ENCODE results near the gene GDF3.

The GDF3 gene

DNA sequence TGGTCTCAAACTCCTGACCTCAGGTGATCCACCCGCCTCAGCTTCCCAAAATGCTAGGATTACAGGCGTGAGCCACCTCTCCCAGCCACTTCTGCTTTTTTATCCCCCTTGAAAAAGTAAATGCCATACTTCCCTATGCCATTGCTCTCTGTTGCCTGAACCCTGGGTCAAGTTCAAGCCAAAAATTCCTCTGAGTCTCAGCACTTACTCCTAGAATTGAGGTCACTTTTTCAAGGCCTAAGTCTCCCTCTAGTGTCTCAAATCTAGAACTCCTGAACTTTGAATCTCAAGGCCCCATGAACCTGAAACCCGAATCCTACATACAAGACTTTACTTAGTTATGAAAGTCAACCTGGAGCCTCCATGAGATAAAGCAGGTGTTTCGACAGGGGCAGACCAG is 28.4 kb downstream of the GDF3 start:
- DNase-seq (ENCODE audit: low read depth, low spot score), result peak; percentile 82
- Histone ChIP-seq H3K4me3 (ENCODE audit: insufficient read length, low read depth) (no peak overlapping the region), H3K4me1 (ENCODE audit: insufficient read depth, insufficient read length) (no peaks in the 10 kb centered on the region), H3K9me3 (ENCODE audit: insufficient read depth, low read length) (no peaks in the 10 kb centered on the region), H3K9ac (ENCODE audit: insufficient read length, low read depth) (no peak overlapping the region), H3K27me3 (ENCODE audit: insufficient read depth, insufficient read length) (no peaks in the 10 kb centered on the region), H3K36me3 (ENCODE audit: insufficient read depth, insufficient read length, low read length) (no peaks in the 10 kb centered on the region)
- TF ChIP-seq ZNF274 (IDR thresholded peaks at IDR 0.05; ENCODE audit: low read depth, low read length), result no peak
- TF ChIP-seq YY1 (IDR thresholded peaks at IDR 0.05; ENCODE audit: insufficient read depth, insufficient read length), result no peak
- no peak for TF ChIP-seq SUZ12 (IDR thresholded peaks at IDR 0.05; ENCODE audit: extremely low read depth, insufficient read depth, insufficient read length)

DNA sequence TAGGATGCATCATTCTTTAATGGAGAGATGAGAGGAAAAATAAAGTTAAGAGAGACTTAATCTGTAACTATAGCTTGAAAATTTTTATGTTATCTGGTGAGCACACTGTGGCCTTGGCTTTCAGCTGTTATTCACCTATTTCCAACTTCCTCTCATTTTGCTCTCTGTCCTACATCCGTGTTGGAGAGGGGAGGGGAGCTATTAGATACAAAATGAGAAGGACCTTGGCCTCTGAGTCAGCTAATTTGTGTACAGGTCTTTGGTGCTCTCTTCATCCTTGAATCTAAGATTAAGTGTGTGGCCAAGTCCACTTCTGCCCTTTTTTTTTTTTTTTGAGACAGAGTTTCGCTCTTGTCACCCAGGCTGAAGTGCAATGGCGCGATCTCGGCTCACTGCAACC is 29.0 kb downstream of the GDF3 start:
- Histone ChIP-seq H3K4me1 (ENCODE audit: insufficient read depth, insufficient read length) (no peaks in the 10 kb centered on the region), H3K27me3 (ENCODE audit: insufficient read depth, insufficient read length) (no peaks in the 10 kb centered on the region), H3K9ac (ENCODE audit: insufficient read length, low read depth) (no peak overlapping the region), H3K36me3 (ENCODE audit: insufficient read depth, insufficient read length, low read length) (no peaks in the 10 kb centered on the region), H3K9me3 (ENCODE audit: insufficient read depth, low read length) (no peaks in the 10 kb centered on the region), H3K4me3 (ENCODE audit: insufficient read length, low read depth) (no peak overlapping the region)
- no peak for TF ChIP-seq SUZ12 (IDR thresholded peaks at IDR 0.05; ENCODE audit: extremely low read depth, insufficient read depth, insufficient read length)
- no peak for TF ChIP-seq YY1 (IDR thresholded peaks at IDR 0.05; ENCODE audit: insufficient read depth, insufficient read length)
- no peak for TF ChIP-seq ZNF274 (IDR thresholded peaks at IDR 0.05; ENCODE audit: low read depth, low read length)
- no peak for DNase-seq (ENCODE audit: low read depth, low spot score)

DNA sequence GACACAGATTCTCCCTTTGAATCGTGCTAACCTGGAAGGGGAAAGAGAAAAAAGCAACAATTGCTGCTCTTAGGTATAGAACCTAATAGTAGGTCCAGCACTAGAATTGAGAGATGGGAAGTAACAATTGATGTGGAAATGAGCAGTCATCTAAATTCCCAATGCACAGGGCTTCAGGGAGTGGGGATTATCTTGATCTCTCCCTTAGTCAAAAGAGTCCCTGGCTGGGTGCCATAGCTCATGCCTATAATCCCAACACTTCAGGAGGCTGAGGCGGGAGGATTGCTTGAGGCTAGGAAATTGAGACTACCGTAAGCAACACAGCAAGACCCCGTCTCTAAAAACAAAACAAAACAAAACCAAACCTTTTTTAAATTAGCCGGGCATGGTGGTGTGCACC is 33.8 kb downstream of the GDF3 start:
- peak; percentile 80 for DNase-seq (ENCODE audit: low read depth, low spot score)
- H3K4me1 ChIP-seq (ENCODE audit: insufficient read depth, insufficient read length), result no peaks in the 10 kb centered on the region
- no peak overlapping the region for H3K9ac ChIP-seq (ENCODE audit: insufficient read length, low read depth)
- no peaks in the 10 kb centered on the region for H3K27me3 ChIP-seq (ENCODE audit: insufficient read depth, insufficient read length)
- no peaks in the 10 kb centered on the region for H3K9me3 ChIP-seq (ENCODE audit: insufficient read depth, low read length)
- no peaks in the 10 kb centered on the region for H3K36me3 ChIP-seq (ENCODE audit: insufficient read depth, insufficient read length, low read length)
- TF ChIP-seq ZNF274 (IDR thresholded peaks at IDR 0.05; ENCODE audit: low read depth, low read length) (no peak), YY1 (IDR thresholded peaks at IDR 0.05; ENCODE audit: insufficient read depth, insufficient read length) (no peak), SUZ12 (IDR thresholded peaks at IDR 0.05; ENCODE audit: extremely low read depth, insufficient read depth, insufficient read length) (no peak)
- H3K4me3 ChIP-seq (ENCODE audit: insufficient read length, low read depth), result no peak overlapping the region

DNA sequence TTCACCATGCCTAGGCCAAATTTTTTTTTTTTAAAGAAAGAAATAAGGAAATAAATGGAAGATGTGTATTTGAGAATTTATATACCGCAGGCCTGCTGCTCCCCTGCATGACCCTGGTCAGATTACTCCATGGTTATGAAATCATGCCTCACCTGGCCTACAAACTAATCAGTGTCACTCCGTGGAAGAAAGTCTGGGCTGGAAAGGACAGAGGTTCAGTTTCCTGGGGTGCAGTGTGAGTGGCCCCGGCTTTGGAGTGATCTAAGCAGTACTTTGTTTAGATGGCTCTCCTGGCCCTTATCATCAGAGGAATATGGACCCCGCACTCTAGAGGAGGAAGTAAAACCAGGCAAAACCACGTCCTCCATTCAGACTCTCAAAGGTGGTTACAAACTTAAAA is 39.5 kb downstream of the GDF3 start:
- TF ChIP-seq YY1 (IDR thresholded peaks at IDR 0.05; ENCODE audit: insufficient read depth, insufficient read length) (no peak), ZNF274 (IDR thresholded peaks at IDR 0.05; ENCODE audit: low read depth, low read length) (no peak), SUZ12 (IDR thresholded peaks at IDR 0.05; ENCODE audit: extremely low read depth, insufficient read depth, insufficient read length) (no peak)
- no peaks in the 10 kb centered on the region for H3K9me3 ChIP-seq (ENCODE audit: insufficient read depth, low read length)
- no peaks in the 10 kb centered on the region for H3K36me3 ChIP-seq (ENCODE audit: insufficient read depth, insufficient read length, low read length)
- H3K27me3 ChIP-seq (ENCODE audit: insufficient read depth, insufficient read length), result no peaks in the 10 kb centered on the region
- no peak for DNase-seq (ENCODE audit: low read depth, low spot score)
- no peak overlapping the region for H3K9ac ChIP-seq (ENCODE audit: insufficient read length, low read depth)
- H3K4me3 ChIP-seq (ENCODE audit: insufficient read length, low read depth), result no peak overlapping the region
- H3K4me1 ChIP-seq (ENCODE audit: insufficient read depth, insufficient read length), result no peaks in the 10 kb centered on the region

DNA sequence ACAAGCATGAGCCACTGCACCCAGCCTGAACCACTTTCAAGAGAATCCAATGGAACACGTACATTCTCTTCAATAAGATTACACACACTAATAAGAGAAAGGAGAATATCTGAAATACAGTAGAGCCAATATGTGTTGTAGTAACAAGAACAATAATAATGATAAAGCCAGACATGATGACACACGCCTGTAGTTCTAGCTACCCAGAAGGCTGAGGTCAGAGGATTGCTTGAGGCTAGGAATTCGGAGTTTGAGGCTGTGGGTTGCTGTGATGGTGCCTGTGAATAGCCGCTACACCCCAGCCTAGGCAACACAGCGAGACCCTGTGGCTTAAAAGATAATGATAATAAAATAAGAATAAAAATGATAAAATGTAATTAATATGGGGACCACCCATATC is 45.5 kb downstream of the GDF3 start:
- H3K4me1 ChIP-seq (ENCODE audit: insufficient read depth, insufficient read length), result no peaks in the 10 kb centered on the region
- no peak for DNase-seq (ENCODE audit: low read depth, low spot score)
- TF ChIP-seq SUZ12 (IDR thresholded peaks at IDR 0.05; ENCODE audit: extremely low read depth, insufficient read depth, insufficient read length), result no peak
- TF ChIP-seq YY1 (IDR thresholded peaks at IDR 0.05; ENCODE audit: insufficient read depth, insufficient read length), result no peak
- no peak for TF ChIP-seq ZNF274 (IDR thresholded peaks at IDR 0.05; ENCODE audit: low read depth, low read length)
- no peak overlapping the region for H3K4me3 ChIP-seq (ENCODE audit: insufficient read length, low read depth)
- H3K36me3 ChIP-seq (ENCODE audit: insufficient read depth, insufficient read length, low read length), result no peaks in the 10 kb centered on the region
- no peaks in the 10 kb centered on the region for H3K9me3 ChIP-seq (ENCODE audit: insufficient read depth, low read length)
- no peak overlapping the region for H3K9ac ChIP-seq (ENCODE audit: insufficient read length, low read depth)
- H3K27me3 ChIP-seq (ENCODE audit: insufficient read depth, insufficient read length), result no peaks in the 10 kb centered on the region

DNA sequence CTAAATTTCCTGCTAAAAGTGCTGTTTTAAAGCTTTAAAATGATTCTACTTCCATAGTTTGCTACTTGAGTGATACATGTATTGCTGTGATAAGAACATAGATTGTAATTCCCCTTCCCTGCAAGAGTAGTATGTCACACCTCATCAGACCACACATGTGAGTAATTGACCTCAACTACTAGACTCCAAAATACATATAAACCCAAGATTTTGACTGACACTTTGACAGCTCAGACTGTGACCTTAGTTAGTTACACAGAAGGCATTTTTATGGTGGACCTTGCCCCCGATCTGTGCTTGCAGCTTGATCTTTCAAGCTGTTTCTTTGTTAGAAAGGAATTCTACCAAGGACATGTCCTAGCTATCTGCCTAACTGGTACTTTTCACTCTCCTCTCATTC is 48.5 kb downstream of the GDF3 start:
- Histone ChIP-seq H3K9ac (ENCODE audit: insufficient read length, low read depth) (no peak overlapping the region), H3K4me1 (ENCODE audit: insufficient read depth, insufficient read length) (peaks cover 5% of the 10 kb centered on the region), H3K36me3 (ENCODE audit: insufficient read depth, insufficient read length, low read length) (no peaks in the 10 kb centered on the region), H3K4me3 (ENCODE audit: insufficient read length, low read depth) (no peak overlapping the region), H3K9me3 (ENCODE audit: insufficient read depth, low read length) (no peaks in the 10 kb centered on the region), H3K27me3 (ENCODE audit: insufficient read depth, insufficient read length) (no peaks in the 10 kb centered on the region)
- TF ChIP-seq YY1 (IDR thresholded peaks at IDR 0.05; ENCODE audit: insufficient read depth, insufficient read length) (no peak), SUZ12 (IDR thresholded peaks at IDR 0.05; ENCODE audit: extremely low read depth, insufficient read depth, insufficient read length) (no peak), ZNF274 (IDR thresholded peaks at IDR 0.05; ENCODE audit: low read depth, low read length) (no peak)
- DNase-seq (ENCODE audit: low read depth, low spot score), result no peak

DNA sequence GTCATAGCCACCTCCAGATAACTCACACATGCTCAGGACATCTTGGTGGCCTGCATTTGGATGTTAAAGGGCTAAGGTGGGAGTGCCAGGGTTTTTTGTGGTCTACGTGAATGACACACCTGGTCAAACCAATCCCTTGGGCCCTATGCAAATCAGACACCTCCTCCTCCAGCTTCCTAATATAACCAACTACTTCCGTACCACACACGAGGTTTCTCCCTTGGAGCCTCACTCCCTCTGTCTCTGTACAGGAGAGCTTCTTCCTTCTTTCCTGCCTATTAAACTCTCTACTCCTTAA is 49.4 kb downstream of the GDF3 start:
- Histone ChIP-seq H3K4me1 (ENCODE audit: insufficient read depth, insufficient read length) (peaks cover 5% of the 10 kb centered on the region), H3K27me3 (ENCODE audit: insufficient read depth, insufficient read length) (no peaks in the 10 kb centered on the region), H3K4me3 (ENCODE audit: insufficient read length, low read depth) (no peak overlapping the region), H3K36me3 (ENCODE audit: insufficient read depth, insufficient read length, low read length) (no peaks in the 10 kb centered on the region), H3K9me3 (ENCODE audit: insufficient read depth, low read length) (no peaks in the 10 kb centered on the region), H3K9ac (ENCODE audit: insufficient read length, low read depth) (no peak overlapping the region)
- TF ChIP-seq ZNF274 (IDR thresholded peaks at IDR 0.05; ENCODE audit: low read depth, low read length) (no peak), SUZ12 (IDR thresholded peaks at IDR 0.05; ENCODE audit: extremely low read depth, insufficient read depth, insufficient read length) (no peak)
- DNase-seq (ENCODE audit: low read depth, low spot score), result no peak
